ENCODE results near the gene GLG1.
"Not testable (repeated sequence)": the region's sequence is repeated elsewhere in the genome, so short reads cannot be mapped to it uniquely, and the experiment has no call there.

Gene GLG1

GRCh38 chr16:74537746-74538145 is 69.2 kb downstream of the GLG1 start:
- not testable (repeated sequence) for DNase-seq (ENCODE audit: low read depth)

GRCh38 chr16:74534650-74535049 is 72.3 kb downstream of the GLG1 start:
- DNase-seq (ENCODE audit: low read depth) = not testable (repeated sequence)

- DNase-seq (ENCODE audit: low read depth) = no peak
These were observed 82.0 kb downstream of the GLG1 start for GRCh38 chr16:74524926-74525325.

GRCh38 chr16:74524117-74524516 is 82.8 kb downstream of the GLG1 start:
- no peak for DNase-seq (ENCODE audit: low read depth)

- not testable (repeated sequence) for DNase-seq (ENCODE audit: low read depth)
These were observed 83.2 kb downstream of the GLG1 start for GRCh38 chr16:74523706-74524105.

GRCh38 chr16:74522160-74522559 is 84.8 kb downstream of the GLG1 start:
- DNase-seq (ENCODE audit: low read depth) = no peak

GRCh38 chr16:74521691-74522090 is 85.2 kb downstream of the GLG1 start:
- no peak for DNase-seq (ENCODE audit: low read depth)

- not testable (repeated sequence) for DNase-seq (ENCODE audit: low read depth)
These were observed 88.0 kb downstream of the GLG1 start for GRCh38 chr16:74518934-74519333.

- DNase-seq (ENCODE audit: low read depth) = no peak
These were observed 95.0 kb downstream of the GLG1 start for GRCh38 chr16:74511961-74512360.

GRCh38 chr16:74505011-74505410 is 101.9 kb downstream of the GLG1 start:
- no peak for DNase-seq (ENCODE audit: low read depth)

- no peak for DNase-seq (ENCODE audit: low read depth)
These were observed 103.5 kb downstream of the GLG1 start for GRCh38 chr16:74503412-74503811.

GRCh38 chr16:74501484-74502478 is 105.1 kb downstream of the GLG1 start:
- DNase-seq (ENCODE audit: low read depth) = no peak

- no peak for DNase-seq (ENCODE audit: low read depth)
These were observed 106.0 kb downstream of the GLG1 start for GRCh38 chr16:74500907-74501306.

- no peak for DNase-seq (ENCODE audit: low read depth)
These were observed 107.8 kb downstream of the GLG1 start for GRCh38 chr16:74499114-74499513.

GRCh38 chr16:74497761-74498160 is 109.2 kb downstream of the GLG1 start:
- no peak for DNase-seq (ENCODE audit: low read depth)

- DNase-seq (ENCODE audit: low read depth) = no peak
These were observed 110.9 kb downstream of the GLG1 start for GRCh38 chr16:74496054-74496453.

GRCh38 chr16:74492976-74493375 is 113.9 kb downstream of the GLG1 start:
- no peak for DNase-seq (ENCODE audit: low read depth)

- no peak for DNase-seq (ENCODE audit: low read depth)
These were observed 119.0 kb downstream of the GLG1 start for GRCh38 chr16:74487634-74488495.

GRCh38 chr16:74485916-74486315 is 121.0 kb downstream of the GLG1 start:
- no peak for DNase-seq (ENCODE audit: low read depth)

GRCh38 chr16:74480150-74481029 is 126.5 kb downstream of the GLG1 start:
- no peak for DNase-seq (ENCODE audit: low read depth)

- no peak for DNase-seq (ENCODE audit: low read depth)
These were observed 129.7 kb downstream of the GLG1 start for GRCh38 chr16:74477226-74477625.

- DNase-seq (ENCODE audit: low read depth) = no peak
These were observed 132.5 kb downstream of the GLG1 start for GRCh38 chr16:74474416-74474815.

All from activated gamma-delta T cell treated with anti-CD3 and anti-CD28 coated beads, Interleukin-2, amount 50 U/mL, for 16 hours (primary cell).